Colon (tissue), 2 donors: ENCODE data around the gene SLC8A1.

Experiments used
- FAIRE-seq: peaks from 2 replicates; lab custom pipeline; 2012; peaks lifted over from hg19 to GRCh38; lab: Jason Lieb, UNC
- donor health status: control.
- donor health status: control.

The SLC8A1 gene

GRCh38 chr2:40458271-40458794 is 6.4 kb upstream of the SLC8A1 start:
- no peak for FAIRE-seq

GRCh38 chr2:40457837-40458236 is 5.9 kb upstream of the SLC8A1 start:
- FAIRE-seq, result no peak

- no peak for FAIRE-seq
Measured at GRCh38 chr2:40457366-40457765, 5.5 kb upstream of the SLC8A1 start.

GRCh38 chr2:40456926-40457325 is 5.0 kb upstream of the SLC8A1 start:
- no peak for FAIRE-seq

GRCh38 chr2:40455661-40456060 is 3.8 kb upstream of the SLC8A1 start:
- no peak for FAIRE-seq

- FAIRE-seq, result no peak
Measured at GRCh38 chr2:40454321-40454720, 2.4 kb upstream of the SLC8A1 start.

- no peak for FAIRE-seq
Measured at GRCh38 chr2:40452786-40453185, 896 bp upstream of the SLC8A1 start.

- FAIRE-seq, result no peak
Measured at GRCh38 chr2:40450796-40451430, 977 bp downstream of the SLC8A1 start.

- no peak for FAIRE-seq
Measured at GRCh38 chr2:40450066-40450795, 1.7 kb downstream of the SLC8A1 start.

GRCh38 chr2:40448476-40449079 is 3.3 kb downstream of the SLC8A1 start:
- FAIRE-seq, result no peak

GRCh38 chr2:40445467-40445866 is 6.4 kb downstream of the SLC8A1 start:
- FAIRE-seq, result no peak

- no peak for FAIRE-seq
Measured at GRCh38 chr2:40440835-40441234, 11.1 kb downstream of the SLC8A1 start.

- no peak for FAIRE-seq
Measured at GRCh38 chr2:40439473-40439872, 12.4 kb downstream of the SLC8A1 start.

GRCh38 chr2:40436093-40436475 is 15.8 kb downstream of the SLC8A1 start:
- FAIRE-seq, result no peak

GRCh38 chr2:40435426-40436092 is 16.3 kb downstream of the SLC8A1 start:
- no peak for FAIRE-seq

- FAIRE-seq, result no peak
Measured at GRCh38 chr2:40434731-40435271, 17.1 kb downstream of the SLC8A1 start.

- no peak for FAIRE-seq
Measured at GRCh38 chr2:40433736-40434135, 18.2 kb downstream of the SLC8A1 start.

GRCh38 chr2:40432921-40433483 is 18.9 kb downstream of the SLC8A1 start:
- FAIRE-seq, result no peak

- FAIRE-seq, result no peak
Measured at GRCh38 chr2:40431600-40431955, 20.3 kb downstream of the SLC8A1 start.

- no peak for FAIRE-seq
Measured at GRCh38 chr2:40430776-40431599, 20.9 kb downstream of the SLC8A1 start.

GRCh38 chr2:40428439-40428838 is 23.5 kb downstream of the SLC8A1 start:
- FAIRE-seq, result no peak
